HG03342 (cell line): Measurements from ENCODE around the gene CYB5RL.
"Not testable (repeated sequence)": the region's sequence is repeated elsewhere in the genome, so short reads cannot be mapped to it uniquely, and the experiment has no call there.

Experiments
- ATAC-seq: cut with Tn5 transposase; IDR thresholded peaks from one replicate; pipeline ENCODE4 v1.9.1; 2021; ENCODE audit warnings: mild to moderate bottlenecking, moderate library complexity; ENCODE audit not compliant: unreplicated experiment

CYB5RL gene

DNA sequence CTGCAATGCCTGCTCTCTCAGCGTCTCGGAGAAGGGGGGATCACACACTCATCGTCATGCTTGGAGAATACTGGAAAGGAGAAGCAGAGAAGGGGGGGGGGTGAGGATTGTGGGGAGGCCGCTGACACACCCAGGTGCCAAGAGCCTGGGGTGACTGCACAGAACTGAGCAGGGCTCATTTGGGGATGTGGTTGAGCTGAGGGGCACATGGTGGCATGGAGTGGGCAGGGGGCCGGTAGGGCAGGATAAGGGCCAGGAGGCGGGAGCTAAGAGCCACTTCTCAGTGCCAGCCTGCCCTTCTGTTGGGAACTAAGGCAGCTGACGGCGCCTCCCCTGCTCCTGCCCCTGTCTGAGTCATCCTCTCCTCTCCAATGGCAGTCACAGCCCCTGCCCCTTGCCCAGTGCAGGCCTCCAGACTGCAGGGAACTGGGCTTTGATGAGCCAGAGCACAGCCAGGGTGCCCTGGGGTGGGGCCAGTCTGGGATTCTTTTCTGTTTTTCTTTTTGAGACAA, 27.3 kb upstream of the CYB5RL start:
- ATAC-seq: no peak

DNA sequence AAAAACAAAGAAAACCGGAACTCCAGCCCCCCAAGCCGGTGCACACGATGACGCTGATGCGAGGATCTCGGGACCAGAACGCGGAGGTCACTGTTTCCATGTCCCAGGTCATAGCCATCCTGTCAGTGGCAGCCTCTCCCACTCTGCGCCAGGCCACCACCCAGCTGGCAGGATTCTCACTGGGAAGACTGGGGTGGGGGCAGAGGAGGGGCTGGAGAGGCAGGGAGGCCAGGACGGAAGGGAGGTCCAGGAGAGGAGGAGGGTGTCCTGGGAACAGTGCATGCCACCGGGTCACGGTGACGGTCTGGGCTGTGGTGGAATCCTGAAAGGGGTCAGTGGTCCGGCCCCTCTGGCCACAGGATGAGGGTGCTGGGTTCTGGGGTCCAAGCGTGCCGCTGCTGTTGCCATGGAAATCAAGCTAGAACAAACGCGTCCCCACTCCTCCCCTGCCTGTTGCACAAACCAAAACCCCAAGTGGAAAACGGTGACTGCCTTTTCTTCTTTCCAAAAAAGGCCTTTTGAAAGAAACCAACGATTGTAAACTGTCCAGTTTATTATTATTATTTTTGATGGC, 26.2 kb upstream of the CYB5RL start:
- ATAC-seq: no peak

DNA sequence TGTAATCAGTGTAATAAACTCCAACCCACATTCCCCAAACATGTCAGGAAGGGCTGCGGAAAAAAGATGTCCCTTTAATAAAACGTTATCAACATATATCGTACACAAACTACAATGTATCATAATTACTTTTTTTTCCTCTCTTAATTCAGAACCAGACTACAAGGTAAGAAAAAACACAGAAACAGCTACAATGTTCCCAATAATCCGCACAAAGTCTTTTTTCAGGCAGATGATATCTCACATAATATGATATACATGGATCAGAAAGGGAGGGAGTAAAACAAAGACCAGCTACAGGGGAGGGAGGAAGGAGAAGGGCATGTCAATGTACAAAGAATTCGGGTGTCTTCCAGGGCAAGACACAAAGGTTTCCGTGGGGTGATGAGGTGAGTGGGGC, 25.5 kb upstream of the CYB5RL start:
- ATAC-seq: no peak

DNA sequence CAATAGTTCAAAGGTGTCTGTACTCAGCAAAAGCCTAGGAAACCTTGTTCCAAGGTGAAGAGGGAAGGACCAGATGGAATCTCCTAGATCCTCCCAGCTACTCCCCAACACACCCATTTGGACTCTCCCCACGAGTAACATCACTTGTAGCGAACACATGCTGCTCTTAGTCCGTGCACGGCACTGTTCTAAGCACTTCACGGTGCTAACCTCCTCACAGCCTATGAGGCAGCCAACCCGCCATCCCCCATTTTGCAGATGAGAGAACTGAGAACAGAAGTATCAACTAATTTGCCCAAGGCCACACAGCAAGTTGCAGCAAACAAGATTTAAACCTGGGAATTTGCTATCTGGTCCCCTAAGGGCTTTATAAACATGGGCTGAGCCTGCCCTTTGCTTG, 24.4 kb upstream of the CYB5RL start:
- no peak for ATAC-seq

DNA sequence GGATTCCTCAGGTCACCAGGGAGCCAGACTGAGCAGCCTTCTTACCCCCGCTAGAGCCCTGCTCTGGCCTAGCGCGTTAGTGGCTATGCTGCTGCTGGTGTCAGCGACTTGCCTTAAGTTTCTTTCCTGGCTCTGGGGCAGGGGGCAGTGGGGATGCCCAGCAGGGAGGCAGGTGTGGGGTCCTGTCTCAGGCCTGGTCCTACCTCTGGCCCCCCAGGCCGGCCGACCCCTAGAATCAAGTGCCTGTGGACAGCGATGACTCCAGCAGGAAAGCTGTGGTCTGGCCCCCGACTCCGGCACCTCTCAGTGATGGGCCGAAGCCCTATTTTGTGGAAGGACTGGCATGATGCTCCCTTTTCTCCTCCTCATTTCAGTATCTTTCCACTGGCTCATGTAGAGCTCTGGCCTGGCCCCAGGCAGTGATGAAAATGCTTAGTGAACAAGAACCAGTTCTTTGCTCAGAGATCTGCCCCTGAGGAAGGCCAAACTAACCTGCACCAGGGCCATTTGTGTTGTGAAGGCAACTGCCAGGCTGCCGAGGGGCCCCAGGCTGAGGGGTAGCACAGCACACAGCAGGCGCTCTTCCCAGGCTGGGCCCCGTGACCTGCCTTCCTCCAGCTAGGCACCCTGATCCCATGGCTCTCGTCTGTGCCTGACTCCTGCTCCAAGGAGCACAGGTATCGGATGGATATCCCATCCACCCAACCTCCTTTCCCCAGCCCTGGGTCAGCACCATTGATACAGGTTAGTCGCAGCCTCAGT, 23.8 kb upstream of the CYB5RL start:
- no peak for ATAC-seq

DNA sequence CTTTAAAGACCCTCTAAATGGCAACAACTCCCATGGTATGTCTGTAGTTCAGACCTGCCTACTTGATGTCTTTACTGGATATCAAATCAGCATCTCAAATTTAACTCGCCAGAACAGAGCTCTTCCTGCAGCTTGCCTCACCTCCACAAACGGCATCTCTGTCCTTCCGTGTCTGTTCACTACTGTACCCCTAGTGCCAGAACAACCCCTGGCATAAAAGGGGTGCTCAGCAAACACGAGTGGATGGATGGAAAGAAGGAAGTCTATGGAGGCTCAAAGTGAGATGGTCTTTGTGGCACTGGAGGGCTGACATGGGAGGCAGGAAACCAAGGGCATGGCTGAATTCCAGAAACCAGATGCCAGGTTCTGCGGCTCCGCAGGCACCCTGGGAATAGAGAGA, 22.9 kb upstream of the CYB5RL start:
- no peak for ATAC-seq

DNA sequence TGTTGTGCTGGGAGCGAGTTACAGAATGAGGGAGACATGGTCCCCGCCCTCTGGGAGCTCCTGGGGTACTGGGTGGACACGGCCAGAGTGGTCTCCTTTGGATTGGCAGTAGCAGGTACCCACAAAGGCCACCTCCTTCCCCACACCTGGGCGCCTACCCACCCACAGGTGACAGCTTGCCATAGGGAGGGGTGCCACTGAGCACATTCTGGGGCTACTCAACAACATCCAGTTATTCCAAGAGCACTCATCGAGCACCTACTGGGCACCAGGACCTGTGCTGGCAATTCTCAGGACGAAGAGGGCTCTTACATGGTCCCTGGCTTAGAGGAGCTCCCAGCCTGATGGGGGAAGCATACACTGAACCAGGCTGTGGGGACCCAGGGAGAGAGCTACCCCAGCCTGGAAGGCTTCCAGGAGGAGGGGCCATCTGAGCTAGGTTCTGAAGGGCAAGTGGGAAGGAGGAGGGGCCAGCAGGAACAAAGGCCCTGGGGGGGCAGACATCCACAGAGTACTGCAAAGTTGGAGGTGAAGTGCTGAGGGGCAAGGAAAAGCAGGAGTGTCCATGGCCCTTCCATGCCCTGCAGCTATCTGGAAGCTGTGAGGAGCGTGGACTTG, 22.1 kb upstream of the CYB5RL start:
- ATAC-seq: no peak

DNA sequence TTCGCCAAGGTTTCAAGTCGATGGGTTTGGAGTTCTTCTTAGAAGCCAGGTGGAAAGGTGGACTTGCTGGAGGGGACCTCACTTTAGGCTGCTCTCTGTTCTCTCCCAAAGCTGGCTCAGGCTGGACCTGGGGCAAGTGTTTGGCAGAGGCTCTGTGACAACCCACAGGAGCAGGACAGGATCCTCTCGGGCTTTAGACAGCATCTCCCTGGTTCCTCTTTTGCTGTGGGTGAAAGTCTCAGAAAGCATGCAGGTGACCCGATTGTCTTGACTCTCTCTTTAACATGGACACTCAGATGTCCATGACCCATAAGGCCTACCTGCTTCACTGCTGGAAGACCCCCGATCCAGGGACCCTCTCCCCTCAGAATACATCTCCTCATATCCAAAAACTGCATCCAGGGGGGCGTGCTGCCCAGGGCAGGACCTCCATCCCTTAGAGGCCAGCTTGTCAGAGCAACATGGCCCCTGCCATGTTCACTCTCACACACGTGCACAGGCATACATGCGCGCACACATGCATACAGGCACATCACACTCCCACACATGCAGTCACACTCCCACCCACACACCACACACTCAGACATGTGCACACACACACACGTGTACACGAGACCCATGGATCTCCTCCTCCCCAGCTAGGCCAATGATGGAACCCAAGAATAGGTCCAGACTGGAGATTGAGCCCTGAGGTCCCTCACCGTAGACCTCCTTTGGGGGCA, 21.4 kb upstream of the CYB5RL start:
- ATAC-seq: no peak

DNA sequence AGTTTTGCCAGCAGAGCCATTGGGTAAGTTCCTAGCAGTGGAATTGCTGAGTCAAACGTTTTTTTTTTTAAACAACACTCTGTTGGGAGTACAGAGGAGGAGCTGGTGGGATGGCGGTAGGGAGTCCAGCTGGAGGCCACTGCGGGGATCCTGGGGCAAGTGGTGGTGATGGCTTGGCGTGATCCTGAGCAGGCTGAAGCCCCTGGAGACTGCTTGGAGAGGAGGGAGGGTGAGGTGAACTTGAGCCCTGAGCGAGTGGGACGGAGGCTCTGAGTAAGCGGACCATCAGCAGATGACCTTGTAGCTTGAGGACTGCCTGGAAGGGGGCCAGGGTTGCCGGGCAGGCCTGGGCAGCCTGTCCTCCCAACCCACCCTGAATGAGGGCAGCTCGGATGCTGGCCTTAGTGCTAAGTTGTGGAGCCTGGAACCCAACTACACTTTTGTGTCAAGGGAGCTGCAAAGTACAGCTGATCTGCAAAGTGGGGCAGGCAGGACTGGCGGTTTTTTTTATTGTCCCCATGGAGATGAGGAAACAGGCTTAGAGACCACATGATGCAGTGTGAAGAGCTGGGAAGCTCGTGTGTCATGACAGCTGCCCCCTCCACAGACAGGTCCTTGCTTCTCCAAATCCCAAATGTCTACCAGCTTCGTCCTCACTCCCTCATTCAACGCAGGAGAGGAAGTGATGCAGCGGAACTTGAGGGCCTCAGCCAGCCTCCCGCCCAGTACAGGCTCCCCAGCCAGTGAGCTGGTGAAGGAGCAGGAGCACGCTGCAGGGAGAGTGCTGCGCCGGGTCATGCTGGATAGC, 20.4 kb upstream of the CYB5RL start:
- ATAC-seq: no peak

DNA sequence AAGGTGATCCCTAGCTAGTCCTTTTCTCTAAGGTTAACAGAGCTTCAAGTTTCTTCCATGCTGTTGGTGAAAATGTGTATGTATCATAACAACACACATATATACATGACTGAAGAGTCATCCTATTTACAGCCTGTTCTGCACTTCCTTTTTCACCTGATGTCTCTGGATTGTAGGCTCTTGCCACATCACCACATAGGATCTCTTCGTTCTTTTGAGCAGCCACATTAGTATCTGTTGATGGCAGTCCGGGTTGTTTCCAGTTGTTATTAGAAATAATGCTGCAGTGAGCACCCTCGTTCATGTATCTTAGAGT, 19.8 kb upstream of the CYB5RL start:
- ATAC-seq: no peak

DNA sequence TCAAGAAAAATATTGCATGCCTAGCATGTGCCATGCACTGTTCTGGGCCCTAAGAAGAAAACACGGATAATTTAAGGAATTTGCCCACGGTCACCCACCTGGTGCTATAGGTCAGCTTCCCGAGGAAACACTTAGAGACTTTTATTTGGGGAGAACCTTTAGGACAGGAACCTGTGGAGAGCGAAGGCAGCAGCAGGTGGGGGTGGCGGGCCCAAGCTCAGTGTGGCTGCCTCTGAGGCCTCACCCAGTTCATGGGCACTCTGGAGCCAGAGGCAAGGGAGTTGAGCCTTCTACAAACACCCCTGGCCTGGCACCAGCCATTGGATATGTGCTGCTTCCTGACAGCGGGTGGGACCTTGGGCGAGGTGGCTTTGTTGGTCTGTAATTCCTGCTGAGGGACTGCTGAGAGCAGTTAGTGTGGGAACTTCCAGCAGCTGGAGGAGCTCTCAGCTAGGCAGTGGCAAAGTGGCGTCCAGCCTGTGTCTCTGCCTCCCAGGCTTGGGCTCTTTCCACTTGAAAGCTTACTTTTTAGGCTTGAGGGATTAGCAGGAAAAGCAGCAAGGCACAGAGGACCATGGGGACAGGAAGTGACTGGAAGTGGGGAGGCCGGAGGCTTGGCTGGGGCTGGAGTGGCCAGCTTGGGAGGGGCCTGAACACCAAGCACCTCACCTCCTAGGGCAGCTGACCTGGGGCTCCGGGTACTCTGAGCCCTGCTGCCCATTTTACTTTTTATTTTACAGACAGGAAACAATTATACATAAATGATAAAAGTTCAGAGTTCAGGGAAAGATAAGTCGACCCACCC, 19.3 kb upstream of the CYB5RL start:
- no peak for ATAC-seq

DNA sequence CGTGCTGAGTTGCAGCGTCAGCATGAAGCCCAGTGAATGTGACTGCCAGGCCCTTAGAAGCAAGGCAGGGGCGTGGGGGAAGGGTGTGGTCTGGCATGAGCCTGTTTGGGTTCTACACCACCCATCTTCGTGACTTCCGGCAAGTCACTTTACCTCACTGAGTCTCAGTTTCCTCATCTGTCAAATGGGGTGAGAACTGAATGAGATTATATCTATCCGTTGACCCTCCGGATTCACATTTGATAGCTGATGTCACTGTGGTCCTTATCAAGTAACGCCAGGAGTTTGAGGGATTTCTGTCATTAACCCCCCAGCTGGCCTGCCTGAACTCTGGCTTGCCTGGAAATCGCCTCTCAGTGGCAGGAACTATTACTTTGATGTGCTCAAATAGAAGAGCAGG, 15.7 kb upstream of the CYB5RL start:
- no peak for ATAC-seq

DNA sequence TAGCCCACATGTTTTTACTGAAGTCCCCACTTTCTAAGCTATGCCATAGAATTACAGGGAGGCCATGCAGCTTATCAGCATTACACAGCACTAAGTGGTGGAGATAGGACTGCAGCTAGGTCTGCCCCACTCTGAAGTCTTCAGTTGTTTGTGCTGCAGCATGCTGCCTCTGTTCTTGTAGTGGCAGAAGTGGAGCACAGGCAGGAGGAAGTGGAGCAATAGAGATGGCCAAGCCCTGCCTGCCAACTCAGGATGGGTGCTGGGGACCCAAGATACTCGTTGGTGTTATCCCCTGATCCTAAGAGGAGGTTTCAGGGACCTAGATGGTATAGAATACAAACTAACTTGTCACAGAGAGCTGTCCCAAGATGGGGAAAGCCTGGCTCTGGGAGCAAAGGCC, 13.0 kb upstream of the CYB5RL start:
- no peak for ATAC-seq

DNA sequence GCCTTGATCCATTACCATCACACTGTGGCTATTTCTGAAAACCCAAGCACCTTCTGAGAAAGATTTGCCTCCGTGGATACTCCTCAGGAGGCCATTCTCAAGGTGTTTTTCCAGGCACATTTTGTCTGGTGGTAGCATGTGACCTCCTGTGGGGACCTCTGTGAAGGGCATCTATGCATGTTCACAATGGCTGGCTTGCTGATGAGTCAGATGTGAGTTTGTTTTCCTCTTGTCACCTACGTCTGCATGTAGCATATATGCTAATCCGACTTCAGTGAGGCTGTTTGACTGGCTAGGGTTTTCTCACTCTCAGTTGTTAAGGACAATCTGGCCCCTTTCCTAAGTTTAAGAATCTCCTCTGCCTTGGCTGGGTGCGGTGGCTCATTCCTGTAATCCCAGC, 8.1 kb upstream of the CYB5RL start:
- ATAC-seq: not testable (repeated sequence)

DNA sequence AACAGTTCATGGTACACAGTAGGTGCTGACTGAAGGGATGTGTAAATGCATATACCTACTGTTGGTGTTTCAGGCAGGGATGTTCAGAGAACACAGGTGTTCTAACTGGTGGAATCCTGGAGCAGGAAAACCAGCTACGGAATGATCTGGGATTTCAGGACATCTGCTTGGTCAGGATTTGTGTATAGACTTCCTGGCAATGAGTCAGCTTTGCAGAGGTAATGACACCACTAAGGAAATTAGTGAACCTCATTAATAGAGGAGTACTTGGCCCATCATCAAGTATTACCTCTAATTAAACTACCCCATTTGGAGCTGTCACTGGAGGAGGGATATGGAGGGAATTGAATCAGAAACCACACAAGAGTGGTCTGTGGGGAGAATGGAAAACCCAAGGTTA, 7.5 kb upstream of the CYB5RL start:
- ATAC-seq: no peak

DNA sequence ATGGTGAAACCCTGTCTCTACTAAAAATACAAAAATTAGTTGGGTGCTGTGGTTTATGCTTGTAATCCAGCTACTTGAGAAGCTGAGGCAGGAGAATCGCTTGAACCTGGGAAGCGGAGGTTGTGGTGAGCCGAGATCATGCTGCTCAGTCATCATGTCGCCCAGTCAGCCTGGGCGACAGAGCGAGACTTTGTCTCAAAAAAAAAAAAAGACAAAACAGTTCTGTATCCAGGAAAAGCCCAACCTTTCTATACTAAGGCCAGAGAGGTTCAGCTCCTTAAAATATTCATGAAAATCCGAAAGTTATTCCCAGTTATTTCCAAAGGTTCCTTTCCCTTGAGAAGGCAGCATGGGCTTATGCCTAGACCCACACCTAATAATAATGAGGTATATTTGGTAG, 4.4 kb upstream of the CYB5RL start:
- ATAC-seq: no peak

DNA sequence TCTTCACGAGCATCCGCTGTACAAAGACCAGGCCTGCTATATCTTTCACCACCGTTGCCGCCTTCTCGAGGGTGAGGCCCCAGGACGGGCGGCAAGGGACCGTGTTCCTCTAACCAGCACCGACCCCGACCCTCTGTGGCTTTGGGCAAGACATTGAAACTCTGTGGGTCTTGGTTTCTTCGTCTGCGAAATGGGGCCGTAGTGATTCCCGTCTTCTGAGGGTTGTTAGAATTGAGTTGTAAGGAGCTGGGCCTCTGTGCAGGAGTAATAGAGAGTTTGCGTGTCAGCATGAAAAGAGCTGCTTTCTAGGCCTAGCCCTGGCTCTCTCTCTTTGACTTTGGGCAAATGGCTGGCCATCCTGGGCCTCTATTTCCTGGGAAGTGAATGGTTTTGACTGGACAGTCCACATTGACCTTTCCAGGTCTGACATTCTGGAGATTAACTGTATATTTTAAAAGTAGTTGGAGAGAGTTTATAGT, 728 bp upstream of the CYB5RL start:
- ATAC-seq: peak; percentile 20

DNA sequence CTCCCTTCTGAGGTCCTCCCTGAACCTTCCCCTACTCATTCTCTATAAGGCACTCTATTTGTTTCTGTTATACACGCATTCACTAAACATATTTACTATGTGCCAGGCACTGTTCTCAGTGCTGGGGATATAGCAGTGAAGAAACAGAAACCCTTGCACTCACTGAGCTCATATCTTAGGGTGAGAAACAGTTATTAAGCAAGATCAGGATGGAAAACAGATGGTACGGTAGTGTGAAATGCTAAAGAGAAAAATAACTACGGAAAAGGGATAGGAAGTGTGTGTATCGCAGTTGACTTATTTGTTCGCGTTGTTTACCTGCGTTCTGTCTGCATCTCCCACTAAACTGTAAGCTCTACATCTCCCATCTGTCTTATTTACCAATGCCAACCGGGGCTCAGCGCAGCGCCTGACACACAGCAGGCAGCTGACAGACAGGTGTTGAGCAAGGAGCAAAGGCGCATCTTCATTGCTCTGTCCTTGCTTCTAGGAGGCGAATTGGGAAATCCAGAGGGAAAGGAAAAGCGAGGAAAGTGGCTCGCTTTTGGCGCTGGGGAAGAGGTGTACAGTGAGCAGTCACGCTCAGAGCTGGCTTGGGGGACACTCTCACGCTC, 572 bp downstream of the CYB5RL start:
- no peak for ATAC-seq

DNA sequence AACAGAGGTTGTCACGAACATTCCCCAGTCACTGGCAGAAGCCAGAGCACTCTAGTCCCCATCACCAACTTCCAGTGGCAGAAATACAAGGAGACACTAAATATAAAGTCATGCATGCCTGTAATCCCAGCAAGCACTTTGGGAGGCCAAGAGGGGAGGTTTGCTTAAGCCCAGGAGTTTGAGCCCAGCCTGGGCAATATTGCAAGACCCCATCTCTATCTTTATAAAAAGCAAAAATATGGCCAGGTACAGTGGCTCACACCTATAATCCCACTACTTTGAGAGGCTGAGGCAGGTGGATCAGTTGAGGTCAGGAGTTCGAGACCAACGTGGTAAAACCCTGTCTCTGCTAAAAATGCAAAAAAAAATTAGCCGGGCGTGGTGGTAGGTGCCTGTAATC, 6.4 kb downstream of the CYB5RL start:
- no peak for ATAC-seq

DNA sequence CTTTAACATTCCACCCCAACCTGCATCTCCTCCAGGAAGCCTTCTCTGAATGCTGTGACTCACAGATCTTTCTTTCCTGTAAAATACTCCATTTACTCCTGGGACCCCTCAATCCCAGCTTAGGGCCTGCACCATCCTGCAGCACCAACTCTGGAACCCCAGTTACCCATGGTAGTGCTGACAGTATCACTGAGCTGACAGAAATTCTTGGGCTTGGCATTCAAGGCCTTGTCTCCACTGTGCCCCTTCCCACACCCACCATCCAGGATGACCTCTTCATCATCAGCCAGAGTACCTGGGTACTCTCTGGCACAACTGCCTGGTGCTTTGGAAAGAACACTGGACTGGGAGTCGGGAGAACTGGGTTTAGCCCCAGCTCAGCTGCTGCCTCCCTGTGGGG, 8.3 kb downstream of the CYB5RL start:
- ATAC-seq: no peak
